Tibial artery (tissue), 4 donors: Measurements from ENCODE around the gene UGT1A5.

ENCODE experiments used
- DNase-seq, 2 donors: peaks; one replicate each; pipeline ENCODE4 v3.0.0-alpha.2; 2019
- H3K27ac ChIP-seq, 2 donors: fragments of 200-600 bp; sonication (generic) in 1 of 2; 1 replicate in 1 of 2; 2 replicates in 1 of 2; pipeline ENCODE4 v1.5.1; 2018 to 2019; ENCODE audit warnings: mild to moderate bottlenecking in 1 of 2
- H3K27me3 ChIP-seq, 2 donors: fragments of 200-600 bp; sonication (generic) in 1 of 2; one replicate each; pipeline versions ENCODE4 v1.5.1 to v1.6.0; 2016 to 2019
- H3K36me3 ChIP-seq, 3 donors: fragments of 200-600 bp; sonication (generic) in 2 of 3; one replicate each; pipeline ENCODE4 v1.5.1; 2016 to 2019; ENCODE audit warnings: mild to moderate bottlenecking in 2 of 3
- H3K4me1 ChIP-seq, 4 donors: fragments of 200-600 bp; sonication (generic) in 2 of 4; 1 replicate in 3 of 4; 2 replicates in 1 of 4; pipeline ENCODE4 v1.5.1; 2016 to 2019
- H3K4me3 ChIP-seq, 2 donors: fragments of 200-600 bp; sonication (generic) in 1 of 2; 1 replicate in 1 of 2; 2 replicates in 1 of 2; pipeline ENCODE4 v1.5.1; 2018 to 2019; ENCODE audit warnings: mild to moderate bottlenecking in 2 of 2
- H3K9me3 ChIP-seq, 3 donors: fragments of 200-600 bp; sonication (generic) in 1 of 3; one replicate each; pipeline ENCODE4 v1.5.1; 2016 to 2019
- CTCF ChIP-seq, 2 experiments: fragments of 200-600 bp in 1 of 2; fragments of 450-650 bp in 1 of 2; IDR thresholded peaks; one replicate each; pipeline ENCODE4 v1.5.1; 2017 to 2019; ENCODE audit warnings: antibody characterized with exemption in 2 of 2, mild to moderate bottlenecking in 1 of 2, moderate library complexity in 1 of 2
- intact Hi-C: fragments of 100-400 bp; cut with DNase I; formaldehyde crosslinking; loops from one replicate; pipeline ENCODE4 v1.15.0; 2023; ENCODE audit warnings: low total_unique reads

Gene UGT1A5

GRCh38 chr2:233811087-233811486 lies 98.4 kb downstream of the UGT1A5 start:
- H3K27ac ChIP-seq = no peak overlapping the region
- H3K27me3 ChIP-seq = peaks cover 0 to 9% of the 10 kb centered on the region in 2 donors
- DNase-seq = peak in 1 of 2 donors; percentile 29
- intact Hi-C loops = no loop called here
- H3K4me1 ChIP-seq = no peaks in the 10 kb centered on the region
- H3K9me3 ChIP-seq = no peaks in the 10 kb centered on the region
- TF ChIP-seq CTCF (IDR thresholded peaks at IDR 0.05) = no peak
- H3K36me3 ChIP-seq = no peaks in the 10 kb centered on the region
- no peak overlapping the region for H3K4me3 ChIP-seq

GRCh38 chr2:233811732-233812131 lies 99.0 kb downstream of the UGT1A5 start:
- H3K4me1 ChIP-seq = no peaks in the 10 kb centered on the region
- peak in 1 of 2 donors; percentile 7 for DNase-seq
- no peak for TF ChIP-seq CTCF (IDR thresholded peaks at IDR 0.05)
- H3K4me3 ChIP-seq = no peak overlapping the region
- H3K36me3 ChIP-seq = no peaks in the 10 kb centered on the region
- peaks cover 0 to 9% of the 10 kb centered on the region in 2 donors for H3K27me3 ChIP-seq
- peaks cover 0 to 4% (median 0%) of the 10 kb centered on the region in 3 donors for H3K9me3 ChIP-seq
- intact Hi-C loops = no loop called here
- no peak overlapping the region for H3K27ac ChIP-seq

- no peak overlapping the region for H3K4me3 ChIP-seq
- H3K4me1 ChIP-seq = no peaks in the 10 kb centered on the region
- peaks cover 0 to 4% (median 0%) of the 10 kb centered on the region in 3 donors for H3K9me3 ChIP-seq
- H3K36me3 ChIP-seq = no peaks in the 10 kb centered on the region
- peaks cover 0 to 5% of the 10 kb centered on the region in 2 donors for H3K27me3 ChIP-seq
- TF ChIP-seq CTCF (IDR thresholded peaks at IDR 0.05) = no peak
- H3K27ac ChIP-seq = no peak overlapping the region
- intact Hi-C loops = no loop called here
- peak; percentile 10 to 38 for DNase-seq
Measured at GRCh38 chr2:233813236-233814055, 100.7 kb downstream of the UGT1A5 start.

GRCh38 chr2:233814056-233814835 lies 101.5 kb downstream of the UGT1A5 start:
- no peaks in the 10 kb centered on the region for H3K36me3 ChIP-seq
- no peak for TF ChIP-seq CTCF (IDR thresholded peaks at IDR 0.05)
- intact Hi-C loops = no loop called here

GRCh38 chr2:233815861-233816260 lies 103.2 kb downstream of the UGT1A5 start:
- no peak overlapping the region for H3K27ac ChIP-seq
- H3K27me3 ChIP-seq = peaks cover 0 to 3% of the 10 kb centered on the region in 2 donors
- peaks cover 0 to 4% (median 0%) of the 10 kb centered on the region in 3 donors for H3K9me3 ChIP-seq
- no peaks in the 10 kb centered on the region for H3K4me1 ChIP-seq
- no peak for TF ChIP-seq CTCF (IDR thresholded peaks at IDR 0.05)
- intact Hi-C loops = no loop called here
- H3K4me3 ChIP-seq = no peak overlapping the region
- no peak for DNase-seq
- H3K36me3 ChIP-seq = no peaks in the 10 kb centered on the region

More at GRCh38 chr2:233814056-233814835, 101.5 kb downstream of the UGT1A5 start:
- Histone ChIP-seq H3K4me3 (no peak overlapping the region), H3K27me3 (peaks cover 0 to 3% of the 10 kb centered on the region in 2 donors), H3K27ac (no peak overlapping the region), H3K4me1 (no peaks in the 10 kb centered on the region), H3K9me3 (peaks cover 0 to 4% (median 0%) of the 10 kb centered on the region in 3 donors)
- DNase-seq = peak; percentile 12 to 45
